DND-41 (cell line): ENCODE measurements around the gene MEN1.

ENCODE experiments used
- ATAC-seq: fragments of 200-7000 bp; cut with Tn5 transposase; 3 replicates; pipeline ENCODE4 v1.9.1; 2021; ENCODE audit warnings: low read depth; ENCODE audit not compliant: insufficient read depth
- DNase-seq: peaks from one replicate; pipeline ENCODE4 v3.0.0-alpha.2; 2020
- H2AFZ ChIP-seq: 2 replicates; pipeline ENCODE4 v1.6.0; 2012; ENCODE audit warnings: low read depth, low read length
- H3K27ac ChIP-seq: 2 replicates; pipeline ENCODE4 v1.5.1; 2012; ENCODE audit warnings: low read length, inconsistent platforms
- H3K27me3 ChIP-seq: fragments of 200-600 bp; sonication (generic); 2 replicates; pipeline ENCODE4 v1.6.0; 2012; ENCODE audit warnings: low read length, mild to moderate bottlenecking, inconsistent platforms; ENCODE audit not compliant: insufficient read depth, poor library complexity
- H3K36me3 ChIP-seq: 2 replicates; pipeline ENCODE4 v1.5.1; 2012; ENCODE audit warnings: low read length, inconsistent platforms; ENCODE audit not compliant: insufficient read depth
- H3K4me1 ChIP-seq: 2 replicates; pipeline ENCODE4 v1.5.1; 2012; ENCODE audit warnings: mild to moderate bottlenecking, low read length; ENCODE audit not compliant: insufficient read depth
- H3K4me2 ChIP-seq: 2 replicates; pipeline ENCODE4 v1.6.0; 2012; ENCODE audit warnings: mild to moderate bottlenecking, moderate library complexity, low read length, inconsistent platforms; ENCODE audit not compliant: insufficient read depth
- H3K4me3 ChIP-seq, 2 experiments: fragments of 200-600 bp in 1 of 2; shearing (Covaris generic) in 1 of 2; 2 replicates each; pipeline ENCODE4 v1.5.1; 2012 to 2016; ENCODE audit warnings: inconsistent platforms in 2 of 2, low read length in 2 of 2, mild to moderate bottlenecking in 2 of 2, low read depth in 1 of 2, moderate library complexity in 1 of 2
- H3K79me2 ChIP-seq: 2 replicates; pipeline ENCODE4 v1.6.0; 2012; ENCODE audit warnings: low read length, inconsistent platforms; ENCODE audit not compliant: insufficient read depth
- H3K9ac ChIP-seq: 2 replicates; pipeline ENCODE4 v1.6.0; 2012; ENCODE audit warnings: low read depth, mild to moderate bottlenecking, inconsistent platforms, low read length, moderate library complexity
- H3K9me3 ChIP-seq: 2 replicates; pipeline ENCODE4 v1.5.1; 2012; ENCODE audit warnings: low read length, moderate library complexity, mild to moderate bottlenecking, inconsistent platforms; ENCODE audit not compliant: insufficient read depth, severe bottlenecking
- H4K20me1 ChIP-seq: 2 replicates; pipeline ENCODE4 v1.6.0; 2012; ENCODE audit warnings: low read length; ENCODE audit not compliant: insufficient read depth
- EZH2 ChIP-seq: IDR thresholded peaks from 3 replicates; pipeline ENCODE4 v1.6.1; 2012; ENCODE audit warnings: borderline replicate concordance, low read depth, mild to moderate bottlenecking, moderate library complexity, low read length, inconsistent platforms; ENCODE audit not compliant: severe bottlenecking
- TF ChIP-seq, protein P1 (sequence below): IDR thresholded peaks from 2 replicates; pipeline ENCODE4 v1.5.1; 2012; ENCODE audit warnings: borderline replicate concordance, low read length, moderate library complexity, mild to moderate bottlenecking; ENCODE audit not compliant: poor library complexity, severe bottlenecking; ENCODE audit errors: extremely low read depth

The MEN1 gene

DNA sequence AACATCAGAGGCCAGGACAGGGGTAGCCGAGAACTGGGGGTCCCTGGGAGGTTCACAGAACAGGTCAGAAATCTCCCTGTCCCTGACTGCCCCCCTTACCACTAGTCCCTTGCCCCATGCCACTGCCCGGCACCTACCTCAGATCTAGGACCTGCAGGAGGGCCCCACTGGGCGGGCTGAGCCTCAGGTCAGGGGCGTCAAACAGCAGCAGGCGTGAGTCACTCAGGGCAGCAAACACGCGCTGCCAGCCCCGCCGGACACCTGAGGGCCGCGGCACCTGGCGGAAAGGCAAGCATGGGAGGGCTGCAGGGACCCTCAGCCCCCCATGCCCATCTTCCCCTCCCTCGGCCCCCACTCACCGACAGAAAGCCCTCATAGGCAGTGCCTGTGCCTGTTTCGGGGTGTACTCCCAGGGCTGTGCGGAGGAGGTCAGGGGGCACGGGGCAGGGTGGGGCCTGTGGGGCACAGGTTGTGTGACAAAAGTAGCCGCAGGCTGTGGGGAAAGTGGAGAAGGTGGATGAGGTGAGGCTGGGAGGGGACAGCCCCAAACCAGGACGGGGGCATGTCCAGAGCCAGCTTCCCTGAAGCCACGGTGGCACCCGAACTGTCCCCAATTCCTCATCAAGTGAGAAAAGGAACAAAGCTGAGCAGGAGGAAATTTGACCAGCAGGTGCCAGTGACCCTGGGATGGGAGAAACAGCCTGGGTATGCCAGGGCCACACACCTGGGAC lies 22.3 kb upstream of the MEN1 start:
- no peaks in the 10 kb centered on the region for H3K9me3 ChIP-seq
- no peak overlapping the region for H3K4me2 ChIP-seq
- TF ChIP-seq EZH2 = no peak
- ATAC-seq (no peak), DNase-seq (no peak)
- no peak overlapping the region for H3K9ac ChIP-seq
- no peak overlapping the region for H3K4me3 ChIP-seq
- no peaks in the 10 kb centered on the region for H4K20me1 ChIP-seq
- no peaks in the 10 kb centered on the region for H3K4me1 ChIP-seq
- H3K27me3 ChIP-seq = no peaks in the 10 kb centered on the region
- no peaks in the 10 kb centered on the region for H3K79me2 ChIP-seq
- H3K27ac ChIP-seq = no peak overlapping the region
- no peaks in the 10 kb centered on the region for H3K36me3 ChIP-seq
- no peak overlapping the region for H2AFZ ChIP-seq

DNA sequence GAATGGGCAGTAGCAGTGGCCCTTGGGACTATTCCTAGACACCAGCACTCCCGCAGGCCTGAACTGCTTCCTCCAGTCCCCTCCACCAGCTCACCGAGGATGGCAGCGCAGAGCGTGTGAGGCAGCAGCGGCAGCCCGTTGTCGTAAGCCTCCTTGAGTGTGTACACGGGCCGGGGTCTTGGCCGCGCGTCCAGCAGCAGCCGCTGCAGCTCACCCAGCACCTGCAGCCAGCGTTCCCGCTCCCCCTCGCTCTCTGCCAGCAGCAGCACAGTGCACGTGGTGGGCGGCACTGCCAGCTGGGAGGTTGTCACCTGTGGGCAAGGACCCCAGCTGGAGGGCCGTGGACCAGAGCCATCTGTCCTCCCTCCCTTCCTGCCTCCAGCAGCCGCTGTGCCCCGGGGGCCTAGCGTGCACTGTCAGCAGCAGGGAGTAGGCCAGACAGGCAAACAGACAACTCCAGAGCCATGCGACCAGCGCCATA lies 21.1 kb upstream of the MEN1 start:
- Histone ChIP-seq H3K27ac (no peak overlapping the region), H2AFZ (no peak overlapping the region), H3K27me3 (no peaks in the 10 kb centered on the region), H3K4me2 (no peak overlapping the region), H3K9me3 (no peaks in the 10 kb centered on the region), H4K20me1 (no peaks in the 10 kb centered on the region), H3K4me3 (no peak overlapping the region), H3K9ac (no peak overlapping the region), H3K79me2 (no peaks in the 10 kb centered on the region), H3K36me3 (no peaks in the 10 kb centered on the region), H3K4me1 (no peaks in the 10 kb centered on the region)
- DNase-seq (no peak), ATAC-seq (no peak)
- TF ChIP-seq EZH2 = no peak
- TF ChIP-seq, protein P1, sequence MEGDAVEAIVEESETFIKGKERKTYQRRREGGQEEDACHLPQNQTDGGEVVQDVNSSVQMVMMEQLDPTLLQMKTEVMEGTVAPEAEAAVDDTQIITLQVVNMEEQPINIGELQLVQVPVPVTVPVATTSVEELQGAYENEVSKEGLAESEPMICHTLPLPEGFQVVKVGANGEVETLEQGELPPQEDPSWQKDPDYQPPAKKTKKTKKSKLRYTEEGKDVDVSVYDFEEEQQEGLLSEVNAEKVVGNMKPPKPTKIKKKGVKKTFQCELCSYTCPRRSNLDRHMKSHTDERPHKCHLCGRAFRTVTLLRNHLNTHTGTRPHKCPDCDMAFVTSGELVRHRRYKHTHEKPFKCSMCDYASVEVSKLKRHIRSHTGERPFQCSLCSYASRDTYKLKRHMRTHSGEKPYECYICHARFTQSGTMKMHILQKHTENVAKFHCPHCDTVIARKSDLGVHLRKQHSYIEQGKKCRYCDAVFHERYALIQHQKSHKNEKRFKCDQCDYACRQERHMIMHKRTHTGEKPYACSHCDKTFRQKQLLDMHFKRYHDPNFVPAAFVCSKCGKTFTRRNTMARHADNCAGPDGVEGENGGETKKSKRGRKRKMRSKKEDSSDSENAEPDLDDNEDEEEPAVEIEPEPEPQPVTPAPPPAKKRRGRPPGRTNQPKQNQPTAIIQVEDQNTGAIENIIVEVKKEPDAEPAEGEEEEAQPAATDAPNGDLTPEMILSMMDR = no peak

DNA sequence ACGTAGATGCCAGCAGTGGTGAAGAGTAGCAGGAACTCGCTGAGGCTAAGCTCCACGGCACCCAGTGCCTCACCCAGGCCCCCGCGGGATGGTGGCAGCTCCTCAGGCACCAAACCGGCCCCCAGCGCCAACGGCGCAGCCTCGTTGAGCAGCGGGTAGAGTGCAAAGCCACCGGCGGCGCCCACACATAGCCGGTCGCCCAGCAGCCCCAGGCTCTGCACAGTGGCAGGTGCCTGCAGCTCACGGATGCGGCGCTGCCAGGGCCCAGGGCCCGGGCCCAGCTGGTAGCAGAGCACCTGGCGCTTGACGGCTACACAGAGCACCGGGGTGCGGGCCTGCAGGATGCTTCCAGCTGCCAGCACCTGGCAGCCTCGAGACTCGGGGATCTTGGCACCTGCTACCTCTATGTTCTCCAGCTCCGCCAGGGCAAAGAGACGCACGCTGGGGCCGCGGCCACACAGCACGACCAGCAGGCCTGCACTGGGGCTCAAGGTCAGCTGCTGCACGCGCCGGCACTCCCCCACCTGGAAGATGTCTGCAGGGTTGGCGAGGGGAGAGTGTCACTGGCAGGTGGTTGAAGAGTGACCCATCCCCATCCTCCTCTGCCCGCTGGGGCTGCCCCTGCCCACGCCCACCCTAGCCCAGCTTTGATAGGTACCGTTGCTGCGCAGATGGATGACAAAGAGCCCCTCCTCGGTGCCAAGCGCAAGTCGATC lies 19.3 kb upstream of the MEN1 start:
- no peaks in the 10 kb centered on the region for H3K4me1 ChIP-seq
- H3K27me3 ChIP-seq = no peaks in the 10 kb centered on the region
- no peak overlapping the region for H3K27ac ChIP-seq
- no peak overlapping the region for H3K9ac ChIP-seq
- H3K4me3 ChIP-seq = no peak overlapping the region
- no peaks in the 10 kb centered on the region for H3K9me3 ChIP-seq
- ATAC-seq (no peak), DNase-seq (no peak)
- TF ChIP-seq, protein P1 = no peak
- TF ChIP-seq EZH2 = no peak
- no peak overlapping the region for H2AFZ ChIP-seq
- H4K20me1 ChIP-seq = no peaks in the 10 kb centered on the region
- no peak overlapping the region for H3K4me2 ChIP-seq
- no peaks in the 10 kb centered on the region for H3K36me3 ChIP-seq
- H3K79me2 ChIP-seq = no peaks in the 10 kb centered on the region

DNA sequence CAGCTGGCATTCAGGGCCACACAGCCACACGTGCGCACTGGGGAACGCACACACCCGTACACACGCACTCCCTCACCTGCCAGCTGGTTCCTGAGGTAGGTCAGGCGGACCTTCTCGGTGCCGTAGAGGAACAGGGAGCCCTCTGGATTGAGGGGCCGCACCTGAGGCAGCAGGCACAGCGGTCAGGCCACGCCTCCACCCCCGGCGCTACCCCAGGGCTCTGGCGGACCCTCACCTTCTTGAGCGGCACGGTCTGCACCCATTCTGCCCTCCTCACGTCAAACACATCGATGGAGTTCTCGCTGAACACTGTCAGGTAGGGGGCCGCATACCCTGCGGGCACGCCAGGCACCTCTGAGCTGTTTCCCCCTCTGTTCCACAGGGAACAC lies 17.1 kb upstream of the MEN1 start:
- no peaks in the 10 kb centered on the region for H3K36me3 ChIP-seq

More for the DNA sequence above, 17.1 kb upstream of the MEN1 start:
- Histone ChIP-seq H4K20me1 (no peaks in the 10 kb centered on the region), H3K4me2 (no peak overlapping the region), H3K9ac (no peak overlapping the region), H3K4me1 (no peaks in the 10 kb centered on the region), H3K27me3 (no peaks in the 10 kb centered on the region), H3K4me3 (no peak overlapping the region), H3K9me3 (no peaks in the 10 kb centered on the region), H3K79me2 (no peaks in the 10 kb centered on the region), H2AFZ (no peak overlapping the region), H3K27ac (no peak overlapping the region)
- ATAC-seq (no peak), DNase-seq (no peak)
- TF ChIP-seq EZH2 = no peak
- TF ChIP-seq, protein P1 = no peak
